Subcutaneous preadipocyte (primary cell): ENCODE measurements around the gene OXCT1. TPM values are rescaled to one million over a fixed set of nuclear protein-coding genes. Genes with fewer than 3 reads are reported as not detected.

Source experiments
- total RNA-seq: library from RNA; depleted of rRNA; stranded (reverse); fragments of >200 nt; gene quantifications from 2 replicates; pipeline ENCODE4 v1.2.3, GENCODE V29; 2012

OXCT1 gene
- 29.0 and 40.3 TPM in 2 replicates for total RNA-seq

GRCh38 chr5:41869724-41870626 is at the start of gene OXCT1:
Gene OXCT1 (minus strand): TSS chr5:41870425. CDS start chr5:41870358, 67 bp downstream.

GRCh38 chr5:41903892-41904799 is 33.9 kb upstream of the OXCT1 start, which contains the start of gene RIMOC1:
Gene RIMOC1 (plus strand): TSS chr5:41904344. CDS start chr5:41904368, 24 bp downstream.

Other genes starting within 250 kb of the OXCT1 start
- 23.9 and 26.4 TPM in 2 replicates for gene RIMOC1, start 33.9 kb upstream of the OXCT1 start, total RNA-seq
- 12.7 and 17.3 TPM in 2 replicates for gene FBXO4, start 54.9 kb upstream of the OXCT1 start, total RNA-seq